GM18505 (cell line): ENCODE data around the gene DAPK3.
"Not testable (repeated sequence)": the region's sequence is repeated elsewhere in the genome, so short reads cannot be mapped to it uniquely, and the experiment has no call there.

Experiments used
- ATAC-seq: cut with Tn5 transposase; IDR thresholded peaks from one replicate; pipeline ENCODE4 v1.9.1; 2021; ENCODE audit not compliant: unreplicated experiment
- POLR2A ChIP-seq: IDR thresholded peaks from 4 replicates; pipeline ENCODE4 v1.6.1; 2011; ENCODE audit warnings: borderline replicate concordance; ENCODE audit not compliant: insufficient read depth, insufficient read length; ENCODE audit errors: extremely low read depth

DAPK3 gene

DNA sequence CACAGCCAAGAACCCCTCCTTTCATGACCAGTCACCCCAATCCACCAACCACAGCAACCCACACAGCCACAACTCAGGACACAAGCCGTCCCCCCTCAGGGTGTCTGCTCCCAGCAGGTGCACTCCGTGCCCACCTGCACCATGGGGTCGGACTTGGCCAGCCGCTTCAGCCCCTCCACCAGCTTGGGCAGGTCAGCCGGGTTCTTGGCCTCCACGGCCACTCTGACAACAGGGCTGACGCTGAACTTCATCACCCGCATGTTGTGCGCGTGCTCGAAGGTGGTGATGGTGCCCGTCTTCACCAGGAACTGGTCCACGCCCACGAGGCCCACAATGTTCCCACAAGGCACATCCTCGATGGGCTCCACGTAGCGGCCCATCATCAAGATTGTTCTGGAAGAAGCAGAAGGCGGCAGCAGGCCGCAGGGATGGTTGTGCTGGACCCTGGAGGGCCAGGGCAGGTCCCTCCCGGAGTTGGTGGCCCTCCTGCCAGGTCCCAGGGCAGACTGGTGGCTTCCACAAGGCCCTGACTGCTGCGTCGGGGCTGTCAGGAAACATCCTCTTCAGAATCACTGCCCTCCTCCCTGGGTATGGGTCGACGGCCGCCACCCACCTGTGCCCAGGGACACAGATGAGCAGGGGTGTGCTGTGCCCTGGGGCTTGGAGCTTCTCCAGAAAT, 8.9 kb upstream of the DAPK3 start:
- ATAC-seq = no peak
- TF ChIP-seq POLR2A = no peak

DNA sequence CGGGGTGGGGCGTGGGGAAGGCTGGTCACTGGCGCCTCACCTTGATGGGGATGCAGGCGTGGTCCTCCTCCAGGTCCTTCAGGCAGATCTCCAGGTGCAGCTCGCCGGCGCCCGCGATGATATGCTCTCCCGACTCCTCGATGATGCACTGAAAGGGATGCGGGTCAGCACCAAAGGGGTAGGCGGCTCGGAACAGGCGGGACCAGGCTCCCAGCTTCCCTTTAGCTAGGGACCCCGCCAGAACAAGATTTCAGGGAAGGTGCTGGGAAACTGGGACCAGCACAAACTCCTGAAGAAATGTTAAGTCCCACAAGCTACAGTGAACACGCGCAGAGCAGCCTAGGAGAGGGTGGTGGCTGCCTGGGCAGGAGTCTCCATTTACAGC, 8.4 kb upstream of the DAPK3 start:
- peak; percentile 25 for TF ChIP-seq POLR2A

GRCh38 chr19:3978145-3978544, 7.2 kb upstream of the DAPK3 start:
- no peak for ATAC-seq
- TF ChIP-seq POLR2A = no peak

More for the DNA sequence above, 8.4 kb upstream of the DAPK3 start:
- no peak for ATAC-seq

- no peak for TF ChIP-seq POLR2A
- no peak for ATAC-seq
These were observed 6.6 kb upstream of the DAPK3 start for GRCh38 chr19:3977242-3978143.

DNA sequence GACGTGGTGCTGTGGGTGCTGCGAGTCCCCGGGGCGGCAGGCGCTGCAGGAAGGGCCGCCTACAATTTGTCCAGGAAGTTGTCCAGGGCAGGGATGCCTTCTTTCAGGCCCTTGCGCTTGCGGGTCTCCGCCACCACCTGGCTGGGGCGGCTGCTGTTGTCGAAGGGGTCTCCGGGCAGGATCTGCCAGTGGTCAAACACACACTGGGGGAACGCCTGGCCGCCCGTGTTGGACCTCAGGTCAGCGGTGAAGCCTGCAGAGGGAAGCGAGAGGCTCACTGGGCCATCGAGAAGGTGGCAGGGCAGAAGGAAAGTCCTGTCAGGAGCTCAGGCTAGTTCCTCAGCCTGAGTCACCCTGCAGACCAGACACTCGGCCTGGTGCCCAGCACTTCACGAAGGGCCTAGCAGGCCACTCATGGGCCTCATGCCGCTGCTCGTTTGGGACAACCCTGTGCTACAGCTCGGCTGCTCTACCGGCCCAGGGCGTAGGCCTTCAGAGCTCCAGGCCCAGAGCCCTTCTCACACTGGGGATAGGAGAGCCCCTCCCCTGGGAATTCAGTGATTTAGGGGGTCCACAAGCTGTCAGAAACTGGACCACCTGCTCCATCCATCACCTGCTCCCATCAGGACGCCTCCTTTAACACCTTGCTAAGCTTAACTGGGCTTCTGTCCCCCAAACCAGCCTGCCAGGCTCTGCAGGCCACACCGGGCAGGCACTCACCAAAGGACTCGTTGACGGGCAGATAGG, 5.8 kb upstream of the DAPK3 start:
- ATAC-seq = no peak

GRCh38 chr19:3975637-3976087, 4.8 kb upstream of the DAPK3 start:
- no peak for ATAC-seq
- TF ChIP-seq POLR2A = peak; percentile 49

More for the DNA sequence above, 5.8 kb upstream of the DAPK3 start:
- TF ChIP-seq POLR2A = peak; percentile 8

- no peak for TF ChIP-seq POLR2A
- ATAC-seq = no peak
These were observed 4.2 kb upstream of the DAPK3 start for GRCh38 chr19:3975144-3975543.

GRCh38 chr19:3970313-3970807, 539 bp downstream of the DAPK3 start:
- no peak for TF ChIP-seq POLR2A
- ATAC-seq = no peak

- ATAC-seq = no peak
- no peak for TF ChIP-seq POLR2A
These were observed 1.2 kb downstream of the DAPK3 start for GRCh38 chr19:3969435-3970312.

- TF ChIP-seq POLR2A = no peak
- ATAC-seq = no peak
These were observed 2.1 kb downstream of the DAPK3 start for GRCh38 chr19:3968556-3969434.

DNA sequence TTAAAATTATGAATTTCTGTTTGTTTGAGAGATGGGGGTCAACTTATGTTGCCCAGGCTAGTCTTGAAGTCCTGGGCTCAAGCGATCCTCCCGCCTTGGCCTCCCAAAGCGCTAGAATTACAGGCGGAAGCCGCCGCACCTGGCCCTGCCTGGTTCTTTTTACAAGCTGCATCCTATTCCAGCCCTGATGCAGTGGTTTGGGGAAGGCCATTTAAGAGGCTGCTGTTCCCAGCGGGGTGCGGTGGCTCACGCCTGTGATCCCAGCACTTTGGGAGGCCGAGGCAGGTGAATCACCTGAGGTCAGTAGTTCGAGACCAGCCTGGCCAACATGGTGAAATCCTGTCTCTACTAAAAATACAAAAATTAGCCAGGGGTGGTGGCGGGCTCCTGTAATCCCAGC, 2.9 kb downstream of the DAPK3 start:
- not testable (repeated sequence) for ATAC-seq
